Measurements from ENCODE around the gene FAM118A.

The FAM118A gene

GRCh38 chr22:45376703-45377102, 67.0 kb downstream of the FAM118A start:
- DNase-seq (ENCODE audit: low read depth in 2 of 2): no peak

GRCh38 chr22:45381348-45381747, 71.6 kb downstream of the FAM118A start:
- no peak for DNase-seq (ENCODE audit: low read depth in 2 of 2)

GRCh38 chr22:45389546-45389945, 79.8 kb downstream of the FAM118A start:
- DNase-seq (ENCODE audit: low read depth in 2 of 2): no peak

Measured in stimulated activated CD8-positive, alpha-beta memory T cell treated with anti-CD3 and anti-CD28 coated beads, Interleukin-15, amount 100 ng/mL, for 48 hours (primary cell).